Smooth muscle cell (in vitro differentiated cells): ENCODE data around the gene TNFSF15. TPM values are rescaled to one million over a fixed set of nuclear protein-coding genes. Genes with fewer than 3 reads are reported as not detected.
"Not testable (repeated sequence)": the region's sequence is repeated elsewhere in the genome, so short reads cannot be mapped to it uniquely, and the experiment has no call there.

ENCODE experiments used
- DNase-seq: peaks from one replicate; lab custom pipeline; 2025; ENCODE audit not compliant: unreplicated experiment; lab: John Stamatoyannopoulos, UW
- H2AFZ ChIP-seq: fragments of 200-600 bp; sonication (generic); 2 replicates; pipeline ENCODE4 v1.6.0; 2016; ENCODE audit warnings: antibody characterized with exemption, low read depth, mild to moderate bottlenecking
- H3F3A ChIP-seq: fragments of 200-600 bp; sonication (generic); 2 replicates; pipeline ENCODE4 v1.6.0; 2017; ENCODE audit warnings: antibody characterized with exemption, low read depth
- H3K27ac ChIP-seq: fragments of 200-600 bp; sonication (generic); 2 replicates; pipeline ENCODE4 v1.5.1; 2016; ENCODE audit warnings: low read depth, mild to moderate bottlenecking
- H3K27me3 ChIP-seq: fragments of 200-600 bp; sonication (generic); 2 replicates; pipeline ENCODE4 v1.6.1; 2016; ENCODE audit warnings: low read depth, mild to moderate bottlenecking
- H3K36me3 ChIP-seq: fragments of 200-600 bp; sonication (generic); 2 replicates; pipeline ENCODE4 v1.5.1; 2016; ENCODE audit warnings: low read depth
- H3K4me1 ChIP-seq: fragments of 200-600 bp; sonication (generic); 2 replicates; pipeline ENCODE4 v1.5.1; 2016; ENCODE audit warnings: low read depth
- H3K4me2 ChIP-seq: fragments of 200-600 bp; sonication (generic); 2 replicates; pipeline ENCODE4 v1.6.0; 2016; ENCODE audit warnings: mild to moderate bottlenecking
- H3K4me3 ChIP-seq: fragments of 200-600 bp; sonication (generic); 2 replicates; pipeline ENCODE4 v1.5.1; 2016; ENCODE audit warnings: mild to moderate bottlenecking
- H3K79me2 ChIP-seq: fragments of 200-600 bp; sonication (generic); 2 replicates; pipeline ENCODE4 v1.6.0; 2016; ENCODE audit warnings: low read depth, mild to moderate bottlenecking
- H3K9ac ChIP-seq: fragments of 200-600 bp; sonication (generic); 2 replicates; pipeline ENCODE4 v1.6.0; 2016; ENCODE audit warnings: low read depth
- H3K9me3 ChIP-seq: fragments of 200-600 bp; sonication (generic); replicated peaks from 2 replicates; pipeline ENCODE4 v1.5.1; 2016; ENCODE audit warnings: low read depth
- H4K20me1 ChIP-seq: fragments of 200-600 bp; sonication (generic); 2 replicates; pipeline ENCODE4 v1.6.0; 2016; ENCODE audit warnings: low read depth
- WGBS: methylation state at CpG from one replicate; pipeline ENCODE4 v1.1.7; 2016; ENCODE audit warnings: low lambda C conversion rate; 5-methylcytosine and 5-hydroxymethylcytosine counted together
- polyA plus RNA-seq: library from polyadenylated mRNA; unstranded; fragments of >200 nt; fragmentation: Nextera tagmentation; extraction: Ambion mirVana; gene quantifications from 2 replicates; pipeline ENCODE4 v1.2.1, GENCODE V29; 2016
- total RNA-seq: library from RNA; depleted of rRNA; stranded (reverse); fragments of >200 nt; gene quantifications from 2 replicates; pipeline ENCODE4 v1.2.3, GENCODE V29; 2014
- TF ChIP-seq, protein P1 (sequence below): fragments of 200-600 bp; sonication (generic); IDR thresholded peaks from 2 replicates; pipeline ENCODE4 v1.5.1; 2017; ENCODE audit warnings: borderline replicate concordance, mild to moderate bottlenecking, antibody characterized with exemption; ENCODE audit not compliant: insufficient read depth, poor library complexity, severe bottlenecking

TNFSF15 gene
- total and polyA plus RNA-seq, 2 experiments from 2014 or later = 2.3 to 5.5 TPM

GRCh38 chr9:114745108-114745848, 60.6 kb downstream of the TNFSF15 start:
- Histone ChIP-seq H3K4me1 (peaks cover 10% of the 10 kb centered on the region), H4K20me1 (no peaks in the 10 kb centered on the region), H3K9me3 (no peaks in the 10 kb centered on the region), H2AFZ (no peak overlapping the region), H3K9ac (no peak overlapping the region), H3F3A (peaks cover 4% of the 10 kb centered on the region), H3K27ac (no peak overlapping the region), H3K4me3 (no peak overlapping the region), H3K4me2 (no peak overlapping the region), H3K27me3 (no peaks in the 10 kb centered on the region), H3K36me3 (no peaks in the 10 kb centered on the region), H3K79me2 (no peaks in the 10 kb centered on the region)
- DNase-seq = no peak
- TF ChIP-seq, protein P1, sequence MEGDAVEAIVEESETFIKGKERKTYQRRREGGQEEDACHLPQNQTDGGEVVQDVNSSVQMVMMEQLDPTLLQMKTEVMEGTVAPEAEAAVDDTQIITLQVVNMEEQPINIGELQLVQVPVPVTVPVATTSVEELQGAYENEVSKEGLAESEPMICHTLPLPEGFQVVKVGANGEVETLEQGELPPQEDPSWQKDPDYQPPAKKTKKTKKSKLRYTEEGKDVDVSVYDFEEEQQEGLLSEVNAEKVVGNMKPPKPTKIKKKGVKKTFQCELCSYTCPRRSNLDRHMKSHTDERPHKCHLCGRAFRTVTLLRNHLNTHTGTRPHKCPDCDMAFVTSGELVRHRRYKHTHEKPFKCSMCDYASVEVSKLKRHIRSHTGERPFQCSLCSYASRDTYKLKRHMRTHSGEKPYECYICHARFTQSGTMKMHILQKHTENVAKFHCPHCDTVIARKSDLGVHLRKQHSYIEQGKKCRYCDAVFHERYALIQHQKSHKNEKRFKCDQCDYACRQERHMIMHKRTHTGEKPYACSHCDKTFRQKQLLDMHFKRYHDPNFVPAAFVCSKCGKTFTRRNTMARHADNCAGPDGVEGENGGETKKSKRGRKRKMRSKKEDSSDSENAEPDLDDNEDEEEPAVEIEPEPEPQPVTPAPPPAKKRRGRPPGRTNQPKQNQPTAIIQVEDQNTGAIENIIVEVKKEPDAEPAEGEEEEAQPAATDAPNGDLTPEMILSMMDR = no peak
- 96% methylated on average over 6 of the region's 6 CpGs for WGBS

DNA sequence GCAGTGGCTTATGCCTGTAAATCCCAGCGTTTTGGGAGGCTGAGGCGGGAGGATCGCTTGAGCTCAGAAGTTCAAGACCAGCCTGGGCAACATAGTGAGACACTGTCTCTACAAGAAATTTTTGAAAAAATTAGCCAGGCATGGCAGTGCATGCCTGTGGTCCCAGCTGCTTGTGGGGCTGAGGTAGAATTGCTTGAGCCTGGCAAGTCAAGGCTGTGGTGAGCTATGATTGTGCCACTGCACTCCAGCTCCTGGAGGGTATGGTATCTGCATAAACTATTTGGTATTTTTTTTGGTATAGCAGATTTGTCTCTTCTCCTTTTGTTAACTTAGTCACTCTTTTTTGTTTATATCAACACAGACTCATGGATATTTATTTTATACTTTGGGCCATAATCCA, 62.4 kb downstream of the TNFSF15 start:
- H3F3A ChIP-seq = peaks cover 6% of the 10 kb centered on the region
- H3K27me3 ChIP-seq = no peaks in the 10 kb centered on the region
- no peak for DNase-seq
- no peaks in the 10 kb centered on the region for H3K36me3 ChIP-seq
- H3K9ac ChIP-seq = no peak overlapping the region
- peaks cover 10% of the 10 kb centered on the region for H3K4me1 ChIP-seq
- no peak overlapping the region for H3K4me2 ChIP-seq
- no peaks in the 10 kb centered on the region for H4K20me1 ChIP-seq
- H2AFZ ChIP-seq = no peak overlapping the region
- TF ChIP-seq, protein P1 = no peak
- no peak overlapping the region for H3K27ac ChIP-seq
- 99% methylated on average over 3 of the region's 3 CpGs for WGBS
- H3K4me3 ChIP-seq = no peak overlapping the region
- no peaks in the 10 kb centered on the region for H3K79me2 ChIP-seq
- no peaks in the 10 kb centered on the region for H3K9me3 ChIP-seq

DNA sequence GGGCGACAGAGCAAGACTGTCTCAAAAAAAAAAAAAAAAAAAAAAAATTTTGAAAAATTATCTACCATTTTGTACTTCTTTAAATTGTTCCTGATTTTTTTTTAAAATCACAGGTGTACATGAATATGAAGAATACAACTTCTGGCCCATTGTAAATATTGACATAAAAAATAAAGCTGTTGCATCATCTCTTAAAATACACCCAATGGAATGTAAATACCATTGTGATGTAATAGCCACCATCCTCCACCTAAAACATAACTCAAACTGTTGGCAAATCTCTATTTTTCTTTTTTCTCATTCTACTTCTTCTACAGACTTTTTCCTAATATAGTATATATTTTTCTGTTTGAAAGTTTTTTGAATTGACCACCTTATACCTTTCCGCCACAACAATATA, 62.9 kb downstream of the TNFSF15 start:
- Histone ChIP-seq H2AFZ (no peak overlapping the region), H3K9ac (no peak overlapping the region), H3K36me3 (no peaks in the 10 kb centered on the region), H3K4me1 (peaks cover 10% of the 10 kb centered on the region), H3K4me3 (no peak overlapping the region), H3K79me2 (no peaks in the 10 kb centered on the region), H4K20me1 (no peaks in the 10 kb centered on the region), H3K27me3 (no peaks in the 10 kb centered on the region), H3F3A (peaks cover 6% of the 10 kb centered on the region), H3K9me3 (no peaks in the 10 kb centered on the region), H3K4me2 (no peak overlapping the region), H3K27ac (no peak overlapping the region)
- DNase-seq = no peak
- 94% methylated on average over 2 of the region's 2 CpGs for WGBS
- TF ChIP-seq, protein P1 = no peak

DNA sequence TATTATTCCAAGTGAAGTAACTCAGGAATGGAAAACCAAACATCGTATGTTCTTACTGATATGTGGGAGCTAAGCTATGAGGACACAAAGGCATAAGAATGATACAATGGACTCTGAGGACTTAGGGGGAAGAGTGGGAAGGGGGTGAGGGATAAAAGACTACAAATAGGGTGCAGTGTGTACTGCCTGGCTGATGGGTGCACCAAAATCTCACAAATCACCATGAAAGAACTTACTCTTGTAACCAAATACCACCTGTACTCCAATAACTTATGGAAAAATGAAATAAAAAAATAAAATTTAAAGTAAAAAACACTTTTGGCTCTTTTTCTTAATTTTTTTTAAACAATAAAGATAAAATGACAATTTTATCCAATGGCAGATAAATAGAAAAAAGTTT, 64.3 kb downstream of the TNFSF15 start:
- H3K27me3 ChIP-seq, H4K20me1 ChIP-seq, DNase-seq, H3K9ac ChIP-seq, H2AFZ ChIP-seq, H3K4me2 ChIP-seq, H3K36me3 ChIP-seq, H3K4me3 ChIP-seq, H3K27ac ChIP-seq, H3K4me1 ChIP-seq, H3F3A ChIP-seq, H3K9me3 ChIP-seq, H3K79me2 ChIP-seq: not testable (repeated sequence)
- WGBS = 94% methylated on average over 1 of the region's 1 CpG
